AG09319 (cell line): Measurements from ENCODE around the gene YIPF1.

Source experiments
- DNase-seq: peaks from one replicate; pipeline ENCODE4 v3.0.0-alpha.2; 2010; ENCODE audit warnings: low read depth; ENCODE audit errors: extremely low read depth
- TF ChIP-seq, protein P1 (sequence below): IDR thresholded peaks from 2 replicates; pipeline ENCODE4 v1.5.1; 2011; ENCODE audit warnings: low read depth, mild to moderate bottlenecking, inconsistent platforms, low read length, moderate library complexity

Gene YIPF1

DNA sequence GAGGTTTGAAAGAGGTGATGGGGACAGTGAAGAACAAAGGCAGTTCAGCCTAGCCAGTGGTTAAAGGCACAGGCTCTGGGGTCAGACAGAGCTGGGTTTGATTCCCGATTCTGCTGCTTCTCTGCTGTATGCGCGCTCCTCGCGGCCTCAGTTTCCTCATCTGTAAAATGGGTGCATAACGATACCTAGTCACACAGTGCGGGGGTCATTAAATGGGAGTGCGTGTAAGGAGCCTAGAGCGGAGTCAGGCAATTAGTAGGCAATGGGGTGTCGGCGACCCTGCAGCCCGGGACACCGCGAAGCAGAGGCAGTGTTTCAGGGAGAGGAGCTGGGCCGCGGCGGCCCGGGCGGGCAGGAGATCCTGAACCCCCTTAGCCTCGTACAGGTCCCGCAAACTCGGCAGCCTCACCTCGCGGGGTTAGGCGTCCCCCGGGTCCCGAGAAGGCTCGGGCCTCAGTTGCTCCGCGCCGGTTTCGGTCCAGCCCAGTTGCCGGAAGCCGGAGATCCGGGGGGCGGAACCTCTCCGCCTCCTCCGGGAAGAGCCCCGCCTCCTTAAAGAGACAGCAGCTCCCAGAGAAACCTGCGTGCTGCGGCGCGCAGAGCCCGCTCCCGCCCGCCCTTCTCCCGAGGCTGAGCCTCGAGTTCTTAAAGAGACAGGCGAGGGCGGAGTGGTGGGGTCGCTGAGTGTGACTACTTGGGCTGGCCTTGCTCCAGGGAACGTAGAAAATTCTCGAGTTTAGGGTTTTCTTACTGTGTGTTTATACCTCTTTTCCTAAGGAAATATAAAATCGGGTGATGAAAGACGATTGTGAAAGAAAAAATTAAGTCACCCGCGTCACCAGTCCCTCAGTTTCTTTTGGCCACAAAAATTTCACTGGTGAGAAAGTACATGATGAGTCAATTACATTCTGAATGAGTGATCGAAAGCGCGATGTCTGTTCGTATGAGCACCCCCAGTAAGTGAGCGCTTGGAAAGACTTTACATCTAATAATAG, at the start of gene YIPF1:
YIPF1 (minus strand) TSS at position 494 of the 995 bp plus-strand sequence. CDS start 860 bp downstream, outside the sequence.
- TF ChIP-seq, protein P1, sequence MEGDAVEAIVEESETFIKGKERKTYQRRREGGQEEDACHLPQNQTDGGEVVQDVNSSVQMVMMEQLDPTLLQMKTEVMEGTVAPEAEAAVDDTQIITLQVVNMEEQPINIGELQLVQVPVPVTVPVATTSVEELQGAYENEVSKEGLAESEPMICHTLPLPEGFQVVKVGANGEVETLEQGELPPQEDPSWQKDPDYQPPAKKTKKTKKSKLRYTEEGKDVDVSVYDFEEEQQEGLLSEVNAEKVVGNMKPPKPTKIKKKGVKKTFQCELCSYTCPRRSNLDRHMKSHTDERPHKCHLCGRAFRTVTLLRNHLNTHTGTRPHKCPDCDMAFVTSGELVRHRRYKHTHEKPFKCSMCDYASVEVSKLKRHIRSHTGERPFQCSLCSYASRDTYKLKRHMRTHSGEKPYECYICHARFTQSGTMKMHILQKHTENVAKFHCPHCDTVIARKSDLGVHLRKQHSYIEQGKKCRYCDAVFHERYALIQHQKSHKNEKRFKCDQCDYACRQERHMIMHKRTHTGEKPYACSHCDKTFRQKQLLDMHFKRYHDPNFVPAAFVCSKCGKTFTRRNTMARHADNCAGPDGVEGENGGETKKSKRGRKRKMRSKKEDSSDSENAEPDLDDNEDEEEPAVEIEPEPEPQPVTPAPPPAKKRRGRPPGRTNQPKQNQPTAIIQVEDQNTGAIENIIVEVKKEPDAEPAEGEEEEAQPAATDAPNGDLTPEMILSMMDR = no peak
- peak; percentile 69 for DNase-seq

DNA sequence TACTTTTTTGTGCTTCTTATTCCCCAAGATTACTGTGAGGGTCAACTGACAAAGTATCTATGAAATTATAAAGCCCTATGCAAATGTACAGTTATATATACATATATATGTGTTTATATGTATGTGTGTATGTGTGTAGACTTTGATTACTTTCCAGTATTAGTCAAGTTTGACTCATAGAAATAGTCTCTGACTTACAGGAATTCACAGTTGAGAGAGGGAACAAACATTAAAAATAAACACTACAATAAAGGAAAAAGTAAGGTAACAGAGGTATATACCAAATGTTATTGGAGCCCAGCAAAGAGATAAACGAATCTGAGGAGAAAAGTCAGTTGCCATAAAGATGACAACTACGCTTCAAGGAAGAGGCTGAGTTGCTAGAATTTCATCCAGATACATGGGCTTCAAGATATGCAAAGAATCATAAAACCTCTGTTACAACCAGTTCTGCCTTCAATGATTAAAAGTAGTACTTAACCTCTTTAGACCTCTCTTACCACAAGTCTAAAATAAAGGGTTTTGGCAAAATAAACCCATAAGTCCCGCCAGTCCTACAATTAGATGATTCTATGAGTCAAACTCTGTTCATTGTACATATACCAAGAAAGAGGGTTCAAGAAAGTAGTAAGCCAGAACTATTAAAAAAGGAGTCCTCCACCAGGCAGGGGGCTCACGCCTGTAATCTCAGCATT, 48.7 kb upstream of the YIPF1 start:
- no peak for DNase-seq
- TF ChIP-seq, protein P1 = no peak

DNA sequence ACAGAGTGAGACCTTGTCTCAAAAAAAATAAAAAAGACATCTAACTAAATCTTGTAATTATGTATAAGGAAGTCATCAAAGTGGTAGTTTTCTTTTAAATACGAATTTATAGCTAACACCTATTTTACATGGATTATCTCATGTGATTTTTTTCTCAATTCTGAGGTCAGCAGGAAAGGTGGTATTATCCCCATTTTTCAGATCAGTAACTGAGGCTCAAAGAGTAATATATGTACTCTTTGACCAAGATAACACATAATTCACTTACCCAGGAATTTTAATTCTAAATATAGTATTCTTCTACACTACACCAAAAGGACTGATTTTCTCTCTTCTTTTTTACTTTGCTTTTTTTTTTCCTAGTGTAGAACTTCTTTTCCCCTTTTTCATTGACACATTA, 46.8 kb upstream of the YIPF1 start:
- TF ChIP-seq, protein P1 = no peak
- DNase-seq = no peak

DNA sequence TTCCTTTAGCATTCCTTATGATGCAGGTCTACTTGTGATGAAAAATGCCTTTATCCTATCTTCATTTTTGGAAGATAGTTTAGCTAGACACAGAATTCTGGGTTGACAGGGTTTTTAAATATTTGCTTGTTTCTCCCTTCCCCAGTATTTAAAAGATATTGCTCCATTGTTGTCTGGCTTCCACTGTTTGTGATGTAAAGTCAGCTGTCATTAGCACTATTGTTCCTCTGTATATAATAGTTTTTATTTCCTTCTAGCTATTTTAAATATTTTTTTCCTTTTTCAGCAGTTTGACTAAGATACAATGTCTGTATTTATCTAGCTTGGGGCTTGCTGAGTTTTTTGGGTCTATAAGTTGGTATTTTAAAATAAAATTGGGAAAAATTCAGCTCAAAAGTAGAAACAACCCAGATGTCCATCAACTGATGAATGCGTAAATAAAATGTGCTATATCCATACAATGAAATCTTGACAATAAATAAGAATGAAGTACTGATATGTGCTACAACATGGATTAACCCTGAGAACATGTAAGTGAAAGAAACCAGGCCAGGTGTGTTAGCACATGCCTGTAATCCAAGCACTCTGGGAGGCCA, 44.7 kb upstream of the YIPF1 start:
- TF ChIP-seq, protein P1 = no peak

DNA sequence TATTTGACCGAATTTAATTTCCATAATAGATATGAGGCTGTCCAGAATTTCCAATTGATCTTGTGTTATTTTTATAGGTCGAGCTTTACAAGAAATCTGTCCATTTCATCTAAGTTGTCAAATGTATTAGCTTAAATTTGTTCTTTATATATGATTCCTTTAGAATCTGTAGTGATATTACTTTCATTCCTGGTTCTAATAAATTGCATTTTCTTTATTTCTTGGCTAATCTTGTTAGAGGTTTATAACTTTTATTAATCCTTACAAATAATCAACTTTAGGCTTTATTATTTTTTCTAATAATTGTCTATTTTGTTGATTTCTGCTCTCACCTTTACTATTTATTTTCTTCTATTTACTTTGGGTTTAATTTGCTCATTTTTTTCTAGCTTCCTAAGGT, 41.9 kb upstream of the YIPF1 start:
- DNase-seq = no peak
- TF ChIP-seq, protein P1 = no peak

More for the DNA sequence above, 44.7 kb upstream of the YIPF1 start:
- DNase-seq = no peak

DNA sequence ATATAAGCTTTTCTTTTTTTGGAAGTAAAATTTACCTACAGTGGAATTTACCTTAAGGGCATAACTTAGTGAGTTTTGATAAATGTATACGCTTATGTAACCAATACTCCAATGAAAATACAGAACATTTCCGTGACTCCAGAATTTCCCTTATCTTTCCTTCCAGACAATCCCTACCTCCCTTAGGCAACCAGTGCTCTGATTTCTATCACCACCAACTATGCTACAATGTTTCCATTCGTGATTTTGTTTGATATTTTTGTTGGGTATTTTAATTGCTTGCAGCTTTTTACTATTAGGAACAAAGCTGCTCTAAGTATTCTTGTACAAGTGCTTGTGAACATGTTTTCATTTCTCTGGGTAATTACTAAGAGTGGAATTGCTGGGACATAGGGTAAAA, 41.3 kb upstream of the YIPF1 start:
- TF ChIP-seq, protein P1 = no peak
- DNase-seq = no peak
